Loucy (cell line): ENCODE results near the gene NUP205.

ENCODE experiments used
- H2AFZ ChIP-seq: fragments of 200-600 bp; sonication (generic); 2 replicates; pipeline ENCODE4 v1.6.0; 2016; ENCODE audit warnings: antibody characterized with exemption, mild to moderate bottlenecking, low read length, moderate library complexity
- H3F3A ChIP-seq: fragments of 200-600 bp; 2 replicates; pipeline ENCODE4 v1.6.0; 2016; ENCODE audit warnings: antibody characterized with exemption, low read depth, mild to moderate bottlenecking
- H3K27me3 ChIP-seq: fragments of 200-600 bp; sonication (generic); 2 replicates; pipeline ENCODE4 v1.6.1; 2014; ENCODE audit warnings: low read length, mild to moderate bottlenecking; ENCODE audit not compliant: insufficient read depth, poor library complexity, severe bottlenecking
- H3K36me3 ChIP-seq: fragments of 200-600 bp; sonication (generic); 2 replicates; pipeline ENCODE4 v1.6.1; 2016; ENCODE audit warnings: low read length; ENCODE audit not compliant: insufficient read depth
- H3K4me1 ChIP-seq: fragments of 200-600 bp; sonication (generic); 2 replicates; pipeline ENCODE4 v1.5.1; 2014; ENCODE audit warnings: low read length, mild to moderate bottlenecking; ENCODE audit not compliant: insufficient read depth, poor library complexity, severe bottlenecking
- H3K4me2 ChIP-seq: fragments of 200-600 bp; sonication (generic); 2 replicates; pipeline ENCODE4 v1.6.0; 2014; ENCODE audit warnings: antibody characterized with exemption, low read length, low read depth, mild to moderate bottlenecking; ENCODE audit not compliant: poor library complexity, severe bottlenecking
- H3K4me3 ChIP-seq: fragments of 200-600 bp; sonication (generic); 2 replicates; pipeline ENCODE4 v1.5.1; 2014; ENCODE audit warnings: low read length, mild to moderate bottlenecking, mixed read lengths; ENCODE audit not compliant: poor library complexity, severe bottlenecking
- H3K79me2 ChIP-seq: fragments of 200-600 bp; sonication (generic); 2 replicates; pipeline ENCODE4 v1.6.1; 2014; ENCODE audit warnings: low read length; ENCODE audit not compliant: insufficient read depth
- H3K9ac ChIP-seq: fragments of 200-600 bp; sonication (generic); 2 replicates; pipeline ENCODE4 v1.6.0; 2014; ENCODE audit warnings: mild to moderate bottlenecking, low read depth, low read length, moderate library complexity; ENCODE audit not compliant: poor library complexity, severe bottlenecking
- H3K9me2 ChIP-seq: fragments of 200-600 bp; sonication (generic); replicated peaks from 2 replicates; pipeline ENCODE4 v1.6.1; 2016; ENCODE audit warnings: low read depth, low read length, mixed read lengths
- H3K9me3 ChIP-seq: fragments of 200-600 bp; sonication (generic); 2 replicates; pipeline ENCODE4 v1.6.1; 2014; ENCODE audit warnings: mild to moderate bottlenecking, antibody characterized with exemption, low read length, low read depth; ENCODE audit not compliant: insufficient read depth
- H4K20me1 ChIP-seq: fragments of 200-600 bp; sonication (generic); 2 replicates; pipeline ENCODE4 v1.6.0; 2014; ENCODE audit warnings: antibody characterized with exemption, low read length, mild to moderate bottlenecking; ENCODE audit not compliant: insufficient read depth, poor library complexity, severe bottlenecking
- CTCF ChIP-seq: fragments of 200-600 bp; sonication (generic); conservative IDR thresholded peaks from 2 replicates; pipeline ENCODE4 v1.5.1; 2014; ENCODE audit warnings: mild to moderate bottlenecking, antibody characterized with exemption, low read length
- EZH2phosphoT487 ChIP-seq: fragments of 200-600 bp; IDR thresholded peaks from 2 replicates; pipeline ENCODE4 v1.6.1; 2018; ENCODE audit warnings: antibody characterized with exemption, mild to moderate bottlenecking, moderate library complexity, borderline replicate concordance

The NUP205 gene

GRCh38 chr7:135522509-135522908, 35.2 kb upstream of the NUP205 start:
- no peaks in the 10 kb centered on the region for H3K79me2 ChIP-seq
- H3K4me3 ChIP-seq, result no peak overlapping the region
- no peak overlapping the region for H2AFZ ChIP-seq
- H3K9ac ChIP-seq, result no peak overlapping the region
- H3K36me3 ChIP-seq, result no peaks in the 10 kb centered on the region
- H3F3A ChIP-seq, result no peaks in the 10 kb centered on the region
- H3K9me2 ChIP-seq, result no peaks in the 10 kb centered on the region
- no peaks in the 10 kb centered on the region for H3K4me1 ChIP-seq
- H3K9me3 ChIP-seq, result no peaks in the 10 kb centered on the region
- H3K4me2 ChIP-seq, result no peak overlapping the region
- no peak for TF ChIP-seq CTCF
- H3K27me3 ChIP-seq, result no peaks in the 10 kb centered on the region
- H4K20me1 ChIP-seq, result no peaks in the 10 kb centered on the region

DNA sequence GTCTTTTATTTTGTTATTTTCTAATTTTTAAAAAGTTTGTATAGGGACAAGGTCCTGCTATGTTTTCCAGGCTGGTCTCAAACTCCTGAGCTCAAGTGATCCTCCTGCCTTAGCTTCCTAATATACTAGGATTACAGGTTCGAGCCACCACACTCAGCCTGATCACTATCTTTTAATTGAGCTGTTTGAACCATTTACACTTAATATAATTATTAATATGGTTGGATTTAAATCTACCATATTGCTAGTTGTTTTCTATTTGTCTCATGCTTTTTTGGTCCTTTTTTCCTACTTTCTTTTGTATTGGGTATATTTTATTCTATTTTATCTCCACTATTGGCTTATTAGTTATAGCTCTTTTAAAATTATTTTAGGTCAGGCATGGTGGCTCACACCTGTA, 34.6 kb upstream of the NUP205 start:
- H3K27me3 ChIP-seq, result no peaks in the 10 kb centered on the region
- H3F3A ChIP-seq, result no peaks in the 10 kb centered on the region
- H4K20me1 ChIP-seq, result no peaks in the 10 kb centered on the region
- H3K9ac ChIP-seq, result no peak overlapping the region
- no peaks in the 10 kb centered on the region for H3K9me3 ChIP-seq
- H3K4me2 ChIP-seq, result no peak overlapping the region
- no peak for TF ChIP-seq EZH2phosphoT487
- TF ChIP-seq CTCF, result no peak
- H3K9me2 ChIP-seq, result no peaks in the 10 kb centered on the region
- no peaks in the 10 kb centered on the region for H3K79me2 ChIP-seq
- H3K4me3 ChIP-seq, result no peak overlapping the region
- H2AFZ ChIP-seq, result no peak overlapping the region
- H3K36me3 ChIP-seq, result no peaks in the 10 kb centered on the region
- H3K4me1 ChIP-seq, result no peaks in the 10 kb centered on the region

DNA sequence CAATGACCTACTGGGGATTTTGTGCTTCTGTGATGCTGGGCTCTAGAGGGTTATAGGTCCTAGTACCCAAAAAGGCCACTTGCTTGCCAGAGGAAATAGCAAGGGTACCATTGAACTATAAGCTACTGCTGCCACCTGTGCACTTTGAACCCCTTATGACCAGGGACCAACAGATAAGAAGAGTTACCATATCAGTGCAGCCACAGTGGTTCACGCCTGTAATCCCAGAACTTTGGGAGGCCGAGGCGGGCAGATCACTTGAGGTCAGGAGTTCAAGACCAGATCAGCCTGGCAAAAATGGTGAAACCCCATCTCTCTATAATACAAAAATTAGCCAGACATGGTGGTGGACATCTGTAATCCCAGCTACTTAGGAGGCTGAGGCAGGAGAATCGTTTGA, 32.3 kb upstream of the NUP205 start:
- no peaks in the 10 kb centered on the region for H3K4me1 ChIP-seq
- no peak overlapping the region for H2AFZ ChIP-seq
- no peaks in the 10 kb centered on the region for H3K9me3 ChIP-seq
- H3K4me3 ChIP-seq, result no peak overlapping the region
- no peaks in the 10 kb centered on the region for H3F3A ChIP-seq
- no peaks in the 10 kb centered on the region for H3K79me2 ChIP-seq
- TF ChIP-seq CTCF, result no peak
- TF ChIP-seq EZH2phosphoT487, result no peak
- H3K9me2 ChIP-seq, result no peaks in the 10 kb centered on the region
- no peaks in the 10 kb centered on the region for H3K36me3 ChIP-seq
- H3K9ac ChIP-seq, result no peak overlapping the region
- no peaks in the 10 kb centered on the region for H3K27me3 ChIP-seq
- H4K20me1 ChIP-seq, result no peaks in the 10 kb centered on the region
- no peak overlapping the region for H3K4me2 ChIP-seq
